WTC11 (cell line): ENCODE data around the gene CELF2.

Experiments
- CBFB ChIP-seq: sonication (generic); formaldehyde crosslinking; IDR thresholded peaks from 2 replicates; pipeline ENCODE4 v1.8.1; 2022; ENCODE audit warnings: mild to moderate bottlenecking, low read depth, missing genetic modification reagents
- CREB1 ChIP-seq: sonication (generic); formaldehyde crosslinking; IDR thresholded peaks from 2 replicates; pipeline ENCODE4 v1.8.0; 2023; ENCODE audit warnings: mild to moderate bottlenecking, missing genetic modification reagents
- CREM ChIP-seq: sonication (generic); formaldehyde crosslinking; IDR thresholded peaks from 2 replicates; pipeline ENCODE4 v1.8.1; 2022; ENCODE audit warnings: mild to moderate bottlenecking, missing genetic modification reagents, moderate library complexity
- SOX15 ChIP-seq: fragments of 250-450 bp; sonication (Bioruptor Pico); IDR thresholded peaks from 2 replicates; pipeline ENCODE4 v1.9.0; 2021; ENCODE audit warnings: mild to moderate bottlenecking
- TCF7 ChIP-seq: sonication (generic); formaldehyde crosslinking; IDR thresholded peaks from 2 replicates; pipeline ENCODE4 v1.8.0; 2022; ENCODE audit warnings: mild to moderate bottlenecking, low read depth, missing genetic modification reagents, moderate library complexity
- TEAD4 ChIP-seq: sonication (generic); formaldehyde crosslinking; IDR thresholded peaks from 2 replicates; pipeline ENCODE4 v1.8.0; 2022; ENCODE audit warnings: mild to moderate bottlenecking, missing genetic modification reagents
- TP53 ChIP-seq: sonication (generic); formaldehyde crosslinking; IDR thresholded peaks from 2 replicates; pipeline ENCODE4 v1.8.1; 2023; ENCODE audit warnings: mild to moderate bottlenecking, missing genetic modification reagents
- TF ChIP-seq, protein P1 (sequence below): sonication (generic); formaldehyde crosslinking; IDR thresholded peaks from 2 replicates; pipeline ENCODE4 v1.8.1; 2023; ENCODE audit warnings: mild to moderate bottlenecking, missing genetic modification reagents, moderate library complexity
- TF ChIP-seq, protein P2 (sequence below): fragments of 200-600 bp; IDR thresholded peaks from 2 replicates; pipeline ENCODE4 v1.8.0; 2022; ENCODE audit warnings: antibody characterized with exemption
- TF ChIP-seq, protein P3 (sequence below): sonication (generic); formaldehyde crosslinking; IDR thresholded peaks from 2 replicates; pipeline ENCODE4 v1.8.1; 2023; ENCODE audit warnings: mild to moderate bottlenecking, missing genetic modification reagents, moderate library complexity

DNA sequence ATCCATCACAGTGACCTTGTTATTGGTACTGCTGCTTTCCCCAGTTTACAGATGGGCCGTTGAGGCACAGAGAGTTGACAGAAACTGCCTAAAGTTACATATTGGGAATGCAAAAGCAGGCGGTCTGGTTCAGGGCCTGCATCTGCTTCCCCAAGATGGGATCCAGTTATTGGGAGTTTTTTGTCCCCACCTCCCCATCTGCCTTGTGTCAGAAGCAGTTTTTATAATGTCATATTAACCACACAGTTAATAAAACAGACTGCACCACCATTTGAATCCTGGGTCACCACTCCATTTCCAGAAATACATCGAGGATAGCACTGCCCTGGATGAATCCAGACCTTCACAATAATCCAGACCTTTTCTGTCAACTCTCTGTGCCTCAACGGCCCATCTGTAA is 67.9 kb downstream of the CELF2 start:
- TF ChIP-seq, protein P1, sequence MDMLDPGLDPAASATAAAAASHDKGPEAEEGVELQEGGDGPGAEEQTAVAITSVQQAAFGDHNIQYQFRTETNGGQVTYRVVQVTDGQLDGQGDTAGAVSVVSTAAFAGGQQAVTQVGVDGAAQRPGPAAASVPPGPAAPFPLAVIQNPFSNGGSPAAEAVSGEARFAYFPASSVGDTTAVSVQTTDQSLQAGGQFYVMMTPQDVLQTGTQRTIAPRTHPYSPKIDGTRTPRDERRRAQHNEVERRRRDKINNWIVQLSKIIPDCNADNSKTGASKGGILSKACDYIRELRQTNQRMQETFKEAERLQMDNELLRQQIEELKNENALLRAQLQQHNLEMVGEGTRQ: no peak
- TF ChIP-seq, protein P2, sequence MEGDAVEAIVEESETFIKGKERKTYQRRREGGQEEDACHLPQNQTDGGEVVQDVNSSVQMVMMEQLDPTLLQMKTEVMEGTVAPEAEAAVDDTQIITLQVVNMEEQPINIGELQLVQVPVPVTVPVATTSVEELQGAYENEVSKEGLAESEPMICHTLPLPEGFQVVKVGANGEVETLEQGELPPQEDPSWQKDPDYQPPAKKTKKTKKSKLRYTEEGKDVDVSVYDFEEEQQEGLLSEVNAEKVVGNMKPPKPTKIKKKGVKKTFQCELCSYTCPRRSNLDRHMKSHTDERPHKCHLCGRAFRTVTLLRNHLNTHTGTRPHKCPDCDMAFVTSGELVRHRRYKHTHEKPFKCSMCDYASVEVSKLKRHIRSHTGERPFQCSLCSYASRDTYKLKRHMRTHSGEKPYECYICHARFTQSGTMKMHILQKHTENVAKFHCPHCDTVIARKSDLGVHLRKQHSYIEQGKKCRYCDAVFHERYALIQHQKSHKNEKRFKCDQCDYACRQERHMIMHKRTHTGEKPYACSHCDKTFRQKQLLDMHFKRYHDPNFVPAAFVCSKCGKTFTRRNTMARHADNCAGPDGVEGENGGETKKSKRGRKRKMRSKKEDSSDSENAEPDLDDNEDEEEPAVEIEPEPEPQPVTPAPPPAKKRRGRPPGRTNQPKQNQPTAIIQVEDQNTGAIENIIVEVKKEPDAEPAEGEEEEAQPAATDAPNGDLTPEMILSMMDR: no peak
- no peak for TF ChIP-seq CREM (CRISPR knock-in tag)
- no peak for TF ChIP-seq TP53
- TF ChIP-seq TCF7 (CRISPR knock-in tag): no peak
- TF ChIP-seq CBFB (CRISPR knock-in tag): no peak
- TF ChIP-seq, protein P3, sequence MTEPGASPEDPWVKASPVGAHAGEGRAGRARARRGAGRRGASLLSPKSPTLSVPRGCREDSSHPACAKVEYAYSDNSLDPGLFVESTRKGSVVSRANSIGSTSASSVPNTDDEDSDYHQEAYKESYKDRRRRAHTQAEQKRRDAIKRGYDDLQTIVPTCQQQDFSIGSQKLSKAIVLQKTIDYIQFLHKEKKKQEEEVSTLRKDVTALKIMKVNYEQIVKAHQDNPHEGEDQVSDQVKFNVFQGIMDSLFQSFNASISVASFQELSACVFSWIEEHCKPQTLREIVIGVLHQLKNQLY (CRISPR knock-in tag): no peak
- TF ChIP-seq SOX15 (CRISPR knock-in tag): no peak
- no peak for TF ChIP-seq TEAD4 (CRISPR knock-in tag)
- no peak for TF ChIP-seq CREB1 (CRISPR knock-in tag)
